H1 (cell line): ENCODE data around the gene ITPR1. TPM values are rescaled to one million over a fixed set of nuclear protein-coding genes. Genes with fewer than 3 reads are reported as not detected.

Source experiments
- CHD7 ChIP-seq: fragments of 300-600 bp; sonication (generic); IDR thresholded peaks from 2 replicates; pipeline ENCODE4 v1.7.1; 2012; ENCODE audit warnings: low read length, moderate library complexity, mild to moderate bottlenecking, inconsistent platforms; ENCODE audit not compliant: insufficient replicate concordance
- CTCF ChIP-seq, 3 experiments: IDR thresholded peaks; 1 replicate in 2 of 3; 2 replicates in 1 of 3; pipeline versions ENCODE4 v1.5.1 to v1.6.1; 2011; ENCODE audit warnings: low read length in 3 of 3, mild to moderate bottlenecking in 3 of 3, inconsistent platforms in 2 of 3, low read depth in 1 of 3, moderate library complexity in 1 of 3; ENCODE audit not compliant: insufficient read depth in 1 of 3; ENCODE audit errors: control extremely low read depth in 1 of 3
- EZH2 ChIP-seq: fragments of 200-600 bp; sonication (generic); IDR thresholded peaks from 2 replicates; pipeline ENCODE4 v1.7.1; 2012; ENCODE audit warnings: low read depth, mild to moderate bottlenecking, moderate library complexity, low read length, inconsistent platforms; ENCODE audit not compliant: severe bottlenecking
- GTF2F1 ChIP-seq: IDR thresholded peaks from 2 replicates; pipeline ENCODE4 v1.6.1; 2012; ENCODE audit warnings: low read depth, low read length, improper control_type of control experiment, borderline replicate concordance
- KDM5A ChIP-seq: fragments of 200-600 bp; IDR thresholded peaks from 2 replicates; pipeline ENCODE4 v1.7.1; 2012; ENCODE audit warnings: mild to moderate bottlenecking, low read length, inconsistent platforms, mixed read lengths
- SP1 ChIP-seq: IDR thresholded peaks from 2 replicates; pipeline ENCODE4 v1.6.1; 2011; ENCODE audit warnings: low read depth, low read length
- USF2 ChIP-seq: IDR thresholded peaks from 2 replicates; pipeline ENCODE4 v1.6.1; 2011; ENCODE audit warnings: low read length, improper control_type of control experiment
- polyA plus RNA-seq, 7 experiments: library from polyadenylated mRNA; depleted of rRNA in 3 of 7; stranded (reverse) in 5 of 7; unstranded in 2 of 7; fragments of >200 nt in 5 of 7; fragments of 200-250 nt in 2 of 7; gene quantifications; 1 replicate in 5 of 7; 2 replicates in 1 of 7; 4 replicates in 1 of 7; pipeline versions ENCODE4 v1.2.1 to v1.2.3, GENCODE V29; 2011 to 2013; ENCODE audit warnings: missing spikeins in 2 of 7, mixed read lengths in 2 of 7
- total RNA-seq: library from RNA; stranded (reverse); fragmentation: NEBNext Ultra II Directional; extraction: Animal tissue kit (Norgen Biotek cat#: 25700); gene quantifications from 2 replicates; pipeline ENCODE4 v1.2.1, GENCODE V29; 2021

The ITPR1 gene
- total and polyA plus RNA-seq, 2 of the 8 experiments (the other 6 are each of a cell fraction or from before 2014, with no cell fraction given) = 2.5 to 16.3 TPM

- TF ChIP-seq CTCF (IDR thresholded peaks at IDR 0.05; ENCODE audit: control extremely low read depth in 1 of 3, insufficient read depth in 1 of 3, low read depth in 1 of 3, low read length in 3 of 3) (no peak), GTF2F1 (no peak), KDM5A (no peak), CHD7 (no peak), USF2 (no peak), EZH2 (no peak), SP1 (no peak)
Observed at GRCh38 chr3:4734454-4734853, 241.3 kb downstream of the ITPR1 start (continued).
